ENCODE data around the gene BBOF1. TPM values are rescaled to one million over a fixed set of nuclear protein-coding genes. Genes with fewer than 3 reads are reported as not detected.
"Not testable (repeated sequence)": the region's sequence is repeated elsewhere in the genome, so short reads cannot be mapped to it uniquely, and the experiment has no call there.

BBOF1 gene
- total RNA-seq, 1 donor from 2014 or later: 8.0 TPM

GRCh38 chr14:73997108-73997943 is 21.8 kb upstream of the BBOF1 start:
- DNase-seq (ENCODE audit: extremely low spot score, unreplicated experiment): no peak
- H3K27ac Mint-ChIP-seq (ENCODE audit: unreplicated experiment): no peak overlapping the region
- H3K36me3 Mint-ChIP-seq (ENCODE audit: unreplicated experiment): peaks cover 15% of the 10 kb centered on the region
- no peak overlapping the region for H3K4me3 Mint-ChIP-seq (ENCODE audit: unreplicated experiment)
- no peaks in the 10 kb centered on the region for H3K4me1 Mint-ChIP-seq (ENCODE audit: unreplicated experiment)
- H3K27me3 Mint-ChIP-seq (ENCODE audit: unreplicated experiment): no peaks in the 10 kb centered on the region
- TF ChIP-seq CTCF (IDR thresholded peaks at IDR 0.05): no peak
- no peaks in the 10 kb centered on the region for H3K9me3 Mint-ChIP-seq (ENCODE audit: unreplicated experiment)

DNA sequence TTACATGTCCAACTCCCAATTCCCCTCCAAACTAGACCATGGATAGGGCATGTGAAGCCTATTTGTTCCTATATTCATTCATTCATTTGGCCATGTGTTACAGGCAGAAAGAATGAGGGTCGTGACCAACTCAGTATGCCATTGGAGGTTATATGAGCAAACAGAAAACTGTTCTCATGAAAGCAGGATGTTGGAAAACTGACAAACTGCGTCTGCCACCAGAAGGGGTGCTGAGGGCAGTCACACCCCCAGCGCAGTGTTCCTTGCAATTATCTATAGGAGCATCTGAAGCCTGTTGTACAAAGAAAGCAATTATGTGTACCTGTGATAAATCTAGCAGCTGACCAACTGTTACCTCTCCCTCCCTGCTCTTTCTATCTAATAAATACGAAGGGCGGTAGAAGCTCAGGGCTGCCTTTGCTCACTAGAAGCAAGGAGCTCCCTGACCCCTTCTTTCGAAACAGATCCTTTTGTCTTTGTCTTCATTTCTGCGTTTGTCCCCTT is 21.2 kb upstream of the BBOF1 start:
- TF ChIP-seq CTCF (IDR thresholded peaks at IDR 0.05): no peak
- Mint-ChIP-seq H3K4me1 (ENCODE audit: unreplicated experiment) (no peaks in the 10 kb centered on the region), H3K27ac (ENCODE audit: unreplicated experiment) (no peak overlapping the region), H3K4me3 (ENCODE audit: unreplicated experiment) (no peak overlapping the region), H3K9me3 (ENCODE audit: unreplicated experiment) (no peaks in the 10 kb centered on the region), H3K36me3 (ENCODE audit: unreplicated experiment) (peaks cover 20% of the 10 kb centered on the region), H3K27me3 (ENCODE audit: unreplicated experiment) (no peaks in the 10 kb centered on the region)
- DNase-seq (ENCODE audit: extremely low spot score, unreplicated experiment): no peak

DNA sequence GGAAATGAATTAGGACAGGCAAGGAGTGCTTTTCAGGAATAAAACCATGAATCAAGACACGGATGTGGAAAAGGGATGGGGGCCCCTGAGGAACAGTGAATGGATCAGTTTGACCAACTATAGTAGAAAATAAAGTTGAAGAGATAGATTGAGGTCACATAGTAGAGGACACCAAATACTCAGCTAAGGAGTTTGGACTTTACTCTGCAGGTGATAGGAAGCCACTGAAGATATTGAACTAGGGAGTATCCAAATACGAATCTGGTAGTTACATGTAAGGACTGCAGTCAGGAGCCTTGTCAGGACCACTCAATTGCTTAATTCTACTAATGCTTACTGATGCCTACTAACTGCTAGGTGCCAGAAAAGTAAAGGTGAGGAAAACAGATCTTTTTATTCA is 20.4 kb upstream of the BBOF1 start:
- H3K36me3 Mint-ChIP-seq (ENCODE audit: unreplicated experiment): peaks cover 24% of the 10 kb centered on the region
- H3K4me3 Mint-ChIP-seq (ENCODE audit: unreplicated experiment): no peak overlapping the region
- H3K27me3 Mint-ChIP-seq (ENCODE audit: unreplicated experiment): no peaks in the 10 kb centered on the region
- H3K4me1 Mint-ChIP-seq (ENCODE audit: unreplicated experiment): no peaks in the 10 kb centered on the region
- no peaks in the 10 kb centered on the region for H3K9me3 Mint-ChIP-seq (ENCODE audit: unreplicated experiment)
- H3K27ac Mint-ChIP-seq (ENCODE audit: unreplicated experiment): no peak overlapping the region
- no peak for TF ChIP-seq CTCF (IDR thresholded peaks at IDR 0.05)
- DNase-seq (ENCODE audit: extremely low spot score, unreplicated experiment): no peak

DNA sequence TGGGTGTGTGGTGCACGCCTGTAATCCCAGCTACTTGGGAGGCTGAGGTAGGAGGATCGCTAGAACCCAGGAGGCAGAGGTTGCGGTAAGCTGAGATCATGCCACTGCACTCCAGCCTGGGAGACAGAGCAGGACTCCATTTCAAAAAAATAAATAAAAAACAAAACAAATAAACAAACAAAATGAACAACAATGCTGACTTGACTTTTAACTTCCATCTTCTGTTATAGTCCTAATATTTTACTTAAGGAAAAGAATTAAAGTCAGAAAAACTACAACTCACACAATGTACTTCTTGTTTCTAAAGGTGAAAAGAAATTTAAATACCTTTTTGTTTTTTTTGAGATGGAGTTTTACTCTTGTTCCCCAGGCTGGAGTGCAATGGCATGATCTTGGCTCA is 13.5 kb upstream of the BBOF1 start:
- H3K27ac Mint-ChIP-seq (ENCODE audit: unreplicated experiment); H3K4me3 Mint-ChIP-seq (ENCODE audit: unreplicated experiment); H3K9me3 Mint-ChIP-seq (ENCODE audit: unreplicated experiment); DNase-seq (ENCODE audit: extremely low spot score, unreplicated experiment); H3K4me1 Mint-ChIP-seq (ENCODE audit: unreplicated experiment); H3K27me3 Mint-ChIP-seq (ENCODE audit: unreplicated experiment): not testable (repeated sequence)
- H3K36me3 Mint-ChIP-seq (ENCODE audit: unreplicated experiment): peaks cover 17% of the 10 kb centered on the region

DNA sequence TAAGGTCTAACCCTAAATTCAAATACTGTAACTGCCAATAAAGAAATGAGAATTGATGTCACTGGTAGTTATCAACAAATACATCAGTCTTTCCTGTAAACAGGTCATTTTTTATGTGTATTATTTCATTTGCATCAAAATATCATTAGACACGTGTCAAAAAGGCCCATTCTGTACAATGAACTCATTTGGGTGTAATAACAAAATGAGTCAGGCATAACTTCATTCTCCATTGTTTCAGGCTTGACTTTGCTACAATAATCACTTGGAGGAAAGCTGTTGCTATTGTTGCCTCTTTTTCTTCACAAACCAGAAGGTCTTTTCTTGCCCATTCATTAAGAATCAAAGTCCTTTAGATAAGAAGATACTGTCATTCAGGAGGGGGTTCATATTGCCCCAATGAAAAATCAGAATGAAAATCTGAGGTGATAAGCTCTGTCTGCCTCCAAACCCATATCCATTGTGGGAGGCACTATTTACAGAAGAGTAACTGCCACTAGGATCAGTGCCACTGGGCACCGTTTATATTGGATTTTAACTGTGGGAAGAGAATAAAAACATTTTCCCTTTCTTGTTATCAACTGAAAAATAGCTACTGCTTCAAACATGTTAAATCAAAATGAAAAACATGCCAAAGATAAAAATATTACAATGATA is 10.2 kb upstream of the BBOF1 start:
- Mint-ChIP-seq H3K4me3 (ENCODE audit: unreplicated experiment) (no peak overlapping the region), H3K4me1 (ENCODE audit: unreplicated experiment) (no peaks in the 10 kb centered on the region), H3K27ac (ENCODE audit: unreplicated experiment) (no peak overlapping the region), H3K9me3 (ENCODE audit: unreplicated experiment) (no peaks in the 10 kb centered on the region), H3K36me3 (ENCODE audit: unreplicated experiment) (peaks cover 22% of the 10 kb centered on the region), H3K27me3 (ENCODE audit: unreplicated experiment) (no peaks in the 10 kb centered on the region)
- DNase-seq (ENCODE audit: extremely low spot score, unreplicated experiment): no peak
- TF ChIP-seq CTCF (IDR thresholded peaks at IDR 0.05): no peak
